GM18867 (cell line): Measurements from ENCODE around the gene DAPK2.
A peak's percentile ranks its signal among the peaks of the same experiment; 100 is the strongest.
"Not testable (repeated sequence)": the region's sequence is repeated elsewhere in the genome, so short reads cannot be mapped to it uniquely, and the experiment has no call there.

Source experiments
- ATAC-seq: cut with Tn5 transposase; IDR thresholded peaks from one replicate; pipeline ENCODE4 v1.9.1; 2021; ENCODE audit warnings: mild to moderate bottlenecking, moderate library complexity; ENCODE audit not compliant: unreplicated experiment

DAPK2 gene

DNA sequence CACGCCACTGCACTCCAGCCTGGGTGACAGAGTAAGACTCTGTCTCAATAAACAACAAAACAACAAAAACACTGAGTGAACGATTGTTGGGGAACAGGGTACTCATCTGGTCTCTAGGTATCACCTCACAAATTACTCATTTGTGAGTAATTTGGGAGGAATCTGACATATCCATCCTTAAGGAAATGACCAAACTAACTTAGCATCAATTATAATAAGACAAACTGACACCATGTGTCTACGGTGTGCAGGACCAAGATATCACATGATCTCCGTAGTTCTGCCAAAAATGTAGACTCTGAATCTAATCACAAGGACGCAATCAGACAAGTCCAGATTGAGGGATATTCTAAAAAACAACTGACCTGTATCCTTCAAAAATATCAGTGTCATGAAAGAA lies 12.0 kb upstream of the DAPK2 start:
- ATAC-seq, result no peak

DNA sequence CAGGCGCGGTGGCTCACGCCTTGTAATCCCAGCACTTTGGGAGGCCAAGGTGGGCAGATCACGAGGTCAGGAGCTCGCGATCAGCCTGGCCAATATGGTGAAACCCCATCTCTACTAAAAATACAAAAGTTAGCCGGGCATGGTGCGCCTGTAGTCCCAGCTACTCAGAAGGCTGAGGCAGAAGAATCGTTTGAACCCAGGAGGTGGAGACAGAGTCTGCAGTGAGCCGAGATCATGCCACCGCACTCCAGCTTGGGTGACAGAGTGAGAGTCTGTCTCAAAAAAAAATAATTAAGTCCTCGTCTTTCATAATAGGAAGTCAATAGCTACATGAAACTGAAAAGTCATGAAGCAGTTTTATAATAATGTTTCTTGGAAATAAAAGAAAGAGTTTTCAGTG lies 7.4 kb upstream of the DAPK2 start:
- not testable (repeated sequence) for ATAC-seq

DNA sequence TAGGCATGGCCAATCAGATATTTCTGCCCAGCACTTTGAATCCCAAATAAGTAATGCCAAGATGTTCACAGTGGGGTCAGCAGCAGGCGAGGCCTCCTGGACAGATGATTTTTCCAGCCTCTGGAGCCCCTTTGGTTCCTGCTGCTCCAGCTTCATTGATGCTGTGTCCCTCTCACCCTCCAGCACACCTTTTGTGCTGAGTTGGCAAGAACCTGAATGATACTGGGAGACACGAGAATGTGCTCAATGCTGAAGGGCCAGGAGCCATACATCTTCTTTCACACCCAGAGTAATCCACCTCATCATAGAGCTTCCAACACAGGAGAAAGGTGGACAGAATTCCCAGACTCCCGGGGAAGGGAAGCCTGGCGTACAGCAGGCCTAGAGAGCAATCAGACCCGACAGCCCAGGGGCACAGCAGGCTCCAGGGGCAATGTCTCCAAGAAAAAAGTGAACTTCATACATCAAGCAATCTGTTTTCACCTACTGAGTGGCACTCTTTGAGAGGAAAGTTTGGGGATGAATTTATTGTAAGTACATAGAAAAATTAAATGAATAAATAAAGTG lies 6.7 kb upstream of the DAPK2 start:
- ATAC-seq, result no peak

- ATAC-seq, result no peak
These were observed 5.3 kb upstream of the DAPK2 start for GRCh38 chr15:64051407-64052259.

DNA sequence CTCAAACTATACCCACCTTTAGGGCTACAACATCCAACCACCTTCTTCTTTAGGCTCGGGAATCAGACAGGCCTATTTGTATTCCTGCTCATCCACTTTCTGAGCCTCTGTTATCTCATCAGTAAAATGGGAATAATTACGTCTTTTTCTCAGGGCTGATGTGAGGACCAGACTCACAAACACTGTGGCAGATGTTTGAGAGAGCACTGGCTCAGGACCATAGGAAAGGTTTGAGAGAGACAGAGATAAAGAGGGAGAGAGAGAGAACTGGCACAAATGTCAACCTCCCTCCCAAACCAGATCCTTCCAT lies 4.8 kb upstream of the DAPK2 start:
- no peak for ATAC-seq

DNA sequence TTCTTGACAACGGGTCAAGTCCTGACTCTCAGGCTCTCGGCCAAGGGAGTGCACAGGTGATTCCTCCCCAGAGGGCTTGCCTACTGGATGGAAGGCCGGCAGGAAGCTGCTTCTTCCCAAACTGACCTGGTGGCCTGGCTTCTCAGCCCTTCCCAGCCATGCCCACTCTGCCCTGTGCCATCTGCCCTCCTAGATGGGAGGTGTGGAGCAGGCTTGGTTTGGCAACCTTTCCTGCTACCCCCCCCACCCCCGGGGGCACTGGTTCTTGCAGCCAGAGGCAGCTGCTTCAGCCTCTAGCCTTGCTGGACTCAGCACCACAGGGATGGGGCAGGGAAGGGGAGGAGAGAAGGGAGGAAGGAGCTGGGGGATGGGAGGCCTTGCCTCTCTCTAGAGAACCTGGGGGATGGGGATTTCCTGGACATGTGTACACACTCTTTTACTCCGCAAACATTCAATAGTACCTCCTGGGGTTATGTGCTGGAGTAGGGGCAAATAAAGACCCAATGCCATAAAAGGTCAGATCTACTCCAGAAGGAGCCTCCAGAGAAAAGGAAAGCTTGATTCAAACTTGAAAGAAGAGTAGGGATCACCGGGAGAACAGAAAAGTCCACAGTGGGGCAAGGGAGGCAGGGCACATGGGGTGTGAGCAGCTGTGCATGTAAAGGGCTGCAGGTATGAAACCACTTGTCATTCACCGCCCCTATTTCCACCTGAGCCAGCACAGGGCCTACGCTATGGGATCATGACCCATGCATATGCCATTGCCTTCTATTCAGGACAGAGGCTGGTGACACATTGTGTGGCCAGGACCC lies 4.2 kb upstream of the DAPK2 start:
- ATAC-seq, result no peak

DNA sequence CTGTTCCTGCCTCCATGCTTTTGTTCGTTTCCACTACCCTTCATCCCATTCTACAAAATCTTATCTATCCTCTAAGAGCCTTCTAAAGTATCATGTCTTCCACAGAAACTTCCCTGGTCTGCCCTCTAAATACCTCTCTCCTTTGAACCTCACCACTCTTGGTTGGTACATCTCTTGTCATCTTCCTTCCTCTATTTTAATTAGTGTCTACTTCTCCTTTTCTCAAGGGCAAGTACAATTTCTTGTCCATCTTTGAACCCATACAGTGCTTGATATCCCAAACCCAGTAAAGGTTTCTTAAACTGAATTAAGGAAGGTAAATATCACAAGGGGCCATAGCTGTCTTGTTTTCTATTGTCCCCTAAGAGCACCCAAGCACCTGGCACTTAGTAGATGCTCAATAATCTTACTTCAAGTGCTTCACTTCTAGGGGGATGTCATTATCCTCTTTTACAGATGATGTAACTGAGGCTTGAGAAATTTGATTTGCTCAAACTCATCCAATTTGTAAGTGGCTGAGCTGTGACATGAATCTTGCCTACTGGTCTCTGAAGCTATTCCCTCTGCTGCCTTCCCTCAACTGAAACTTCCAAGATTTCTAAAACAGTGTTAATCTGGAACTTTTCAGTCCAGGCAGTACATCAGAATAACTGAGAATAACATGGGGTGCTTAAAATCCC lies 2.6 kb upstream of the DAPK2 start:
- no peak for ATAC-seq

GRCh38 chr15:64045774-64046420 lies 388 bp downstream of the DAPK2 start:
- ATAC-seq, result peak; percentile 35

DNA sequence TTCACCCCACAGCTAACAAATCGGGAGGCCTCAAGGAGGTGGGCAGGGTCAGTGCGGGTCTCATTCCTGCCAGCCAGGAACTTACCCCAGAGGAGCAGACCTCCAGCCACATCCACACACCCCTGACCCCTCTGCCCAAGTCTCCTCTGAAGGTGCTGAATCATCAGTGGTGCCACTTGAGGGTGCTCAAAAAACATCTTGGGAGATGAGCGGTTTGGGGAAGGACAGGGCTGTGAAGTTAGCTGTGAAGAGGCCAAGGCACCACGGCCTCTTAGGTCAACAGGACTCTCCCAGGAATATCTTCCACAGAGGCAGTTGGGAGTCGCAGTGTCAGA lies 1.2 kb downstream of the DAPK2 start:
- ATAC-seq, result no peak

DNA sequence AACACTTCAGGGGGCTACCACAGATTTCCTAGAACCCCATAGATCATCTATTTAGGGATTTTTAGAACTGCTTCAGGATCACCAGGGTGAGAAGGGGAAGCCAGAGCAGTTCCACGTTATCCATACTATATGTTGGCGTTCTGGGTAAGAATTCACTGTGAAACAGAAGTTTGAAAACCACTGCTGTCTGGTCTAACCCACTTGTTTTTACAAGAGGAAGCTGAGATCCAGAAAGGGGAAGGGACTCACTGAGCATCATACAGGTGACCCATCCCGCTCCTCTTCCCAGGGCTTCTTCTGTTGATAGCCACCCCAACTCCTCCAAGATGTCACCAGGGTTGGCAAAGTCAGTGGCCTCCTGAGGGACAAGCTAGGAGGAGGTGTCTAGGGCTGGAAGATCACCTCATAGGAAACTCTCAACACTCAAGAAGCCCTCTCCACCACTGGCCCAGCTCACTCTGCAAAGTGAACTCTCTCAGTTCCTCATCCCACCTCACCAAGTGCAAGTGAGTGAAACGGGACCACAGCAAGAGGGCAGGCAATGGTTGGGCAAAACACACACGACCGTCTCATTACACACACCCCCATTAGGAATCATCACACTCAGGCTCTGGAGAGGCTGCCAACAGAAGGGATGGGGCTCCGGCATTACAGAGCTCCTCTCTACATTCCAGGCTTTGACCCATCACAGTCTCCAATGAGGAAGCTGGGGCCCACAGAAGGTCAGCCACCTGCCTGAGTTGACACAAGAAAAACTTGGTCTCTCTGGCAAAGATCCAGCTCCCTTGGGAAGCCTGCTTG lies 1.8 kb downstream of the DAPK2 start:
- ATAC-seq, result peak; percentile 51

DNA sequence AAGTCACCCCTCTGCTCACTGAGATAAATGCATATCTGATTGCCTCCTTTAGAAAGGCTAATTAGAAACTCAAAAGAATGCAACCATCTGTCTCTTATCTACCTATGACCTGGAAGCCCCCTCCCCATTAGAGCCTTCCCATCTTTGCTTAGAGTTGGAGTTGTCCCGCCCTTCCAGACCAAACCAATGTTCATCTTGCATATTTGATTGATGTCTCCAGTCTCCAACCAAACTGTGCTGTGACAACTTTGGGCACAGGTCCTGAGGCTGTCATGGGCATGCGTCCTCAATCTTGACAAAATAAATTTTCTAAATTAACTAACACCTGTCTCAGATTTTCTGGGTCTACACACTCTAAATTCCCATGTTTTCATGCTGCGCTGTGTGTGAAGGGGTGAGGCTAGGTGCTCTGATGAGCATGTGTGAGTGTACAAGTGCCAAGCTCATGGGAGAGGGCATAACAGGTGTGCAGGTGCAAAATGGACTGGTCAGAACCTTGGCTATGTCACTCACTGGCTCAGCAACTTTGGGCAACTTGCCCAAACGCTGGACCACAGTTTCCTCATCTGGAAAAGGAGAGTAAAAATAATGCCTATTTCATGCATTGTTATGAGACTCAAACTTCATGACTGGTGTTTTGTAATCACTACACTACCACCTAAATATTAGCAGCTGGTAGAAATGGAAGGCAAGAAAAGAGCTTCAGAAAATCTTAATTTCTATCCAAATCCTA lies 7.2 kb downstream of the DAPK2 start:
- ATAC-seq, result no peak

DNA sequence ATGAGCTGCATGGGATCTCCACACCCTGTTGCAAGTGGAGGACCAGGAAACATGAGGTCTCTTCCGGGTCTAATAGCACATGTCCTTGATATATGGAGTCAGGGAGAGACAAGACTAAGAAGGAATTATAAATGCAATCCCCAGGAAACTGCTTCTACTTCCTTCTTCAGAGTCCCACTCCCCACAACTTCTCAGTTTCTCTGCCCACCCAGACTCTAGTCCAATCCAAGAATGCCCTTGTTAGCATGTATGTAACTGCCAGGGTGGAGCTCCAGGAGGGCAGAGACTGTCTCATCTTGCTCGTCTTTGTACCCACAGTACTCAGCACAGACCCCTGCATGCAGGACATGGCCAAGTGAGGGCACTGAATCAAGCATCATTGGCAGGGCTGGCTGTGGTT lies 8.3 kb downstream of the DAPK2 start:
- ATAC-seq, result no peak

DNA sequence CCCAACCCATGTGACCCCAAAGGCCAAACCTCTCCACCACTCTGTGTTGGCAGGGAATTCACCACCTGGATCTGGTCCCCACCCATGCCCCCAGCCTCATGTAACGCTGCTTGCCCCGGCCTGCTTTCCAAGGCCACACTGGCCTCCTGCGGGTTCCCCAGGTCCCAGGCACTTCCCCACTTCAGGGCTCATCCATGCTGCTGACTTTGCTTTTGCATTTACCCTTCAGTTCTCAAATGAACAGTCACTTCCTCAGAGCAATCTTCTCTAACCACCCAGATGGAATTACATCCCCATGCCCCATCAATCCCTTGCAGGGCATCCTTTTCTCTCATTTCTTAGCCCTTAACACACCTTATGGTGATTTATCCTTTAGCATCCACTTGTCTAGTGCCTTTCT lies 9.2 kb downstream of the DAPK2 start:
- ATAC-seq, result no peak

DNA sequence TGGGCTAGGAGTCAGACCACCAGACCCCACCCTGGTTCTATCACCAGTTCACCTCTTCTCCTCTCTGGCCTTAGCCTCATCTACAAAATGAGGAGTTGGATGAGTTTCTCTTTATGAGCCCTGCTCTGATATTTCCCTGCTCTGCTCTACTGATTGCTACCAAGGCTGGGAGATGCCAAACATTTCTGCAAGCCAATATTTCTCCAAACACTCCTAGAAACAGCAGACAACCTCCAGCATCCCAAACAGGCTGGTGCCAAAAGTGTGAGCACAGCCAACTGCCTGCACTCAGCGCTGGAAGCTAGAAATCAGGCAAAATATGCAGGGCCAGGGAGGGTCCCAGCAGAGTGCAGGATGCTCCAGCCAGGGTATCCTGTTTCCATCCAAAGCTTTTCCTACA lies 10.8 kb downstream of the DAPK2 start:
- ATAC-seq, result no peak

- no peak for ATAC-seq
These were observed 11.8 kb downstream of the DAPK2 start for GRCh38 chr15:64034519-64034918.

DNA sequence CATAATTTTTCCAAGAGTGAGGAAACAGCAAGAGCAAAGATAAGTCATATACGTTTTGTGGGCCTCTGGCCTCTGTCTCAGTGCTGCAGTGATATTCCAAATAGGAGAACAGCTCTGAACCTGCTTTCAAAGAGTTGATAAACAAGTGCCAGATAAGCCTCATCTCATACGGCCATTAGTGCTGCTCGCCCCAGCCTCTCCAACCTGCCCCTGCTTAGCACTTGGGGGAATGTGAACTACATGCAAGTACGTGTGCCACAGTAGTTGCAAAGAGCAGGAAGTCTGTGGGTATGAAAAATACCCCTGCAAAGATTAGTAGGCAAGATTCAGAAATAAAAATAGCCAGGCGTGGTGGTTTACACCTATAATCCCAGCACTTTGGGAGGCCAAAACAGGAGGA lies 14.0 kb downstream of the DAPK2 start:
- ATAC-seq, result no peak

DNA sequence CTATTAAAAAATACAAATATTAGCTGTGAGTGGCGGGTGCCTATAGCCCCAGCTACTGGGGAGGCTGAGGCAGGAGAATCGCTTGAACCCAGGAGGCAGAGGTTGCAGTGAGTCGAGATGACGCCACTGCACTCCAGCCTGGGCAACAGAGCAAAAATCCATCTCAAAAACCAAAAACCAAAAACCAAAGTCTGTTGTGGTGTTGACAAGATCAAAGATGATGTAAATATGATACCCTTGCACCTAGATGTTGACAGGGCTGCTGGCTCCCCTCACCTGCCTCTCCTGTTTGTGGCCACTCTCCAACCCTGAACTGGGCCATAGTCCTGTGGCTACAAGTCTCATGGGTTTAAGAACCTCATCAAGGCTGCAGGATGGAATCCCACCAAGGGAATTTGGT lies 16.2 kb downstream of the DAPK2 start:
- ATAC-seq, result no peak

GRCh38 chr15:64029633-64030032 lies 16.7 kb downstream of the DAPK2 start:
- no peak for ATAC-seq

DNA sequence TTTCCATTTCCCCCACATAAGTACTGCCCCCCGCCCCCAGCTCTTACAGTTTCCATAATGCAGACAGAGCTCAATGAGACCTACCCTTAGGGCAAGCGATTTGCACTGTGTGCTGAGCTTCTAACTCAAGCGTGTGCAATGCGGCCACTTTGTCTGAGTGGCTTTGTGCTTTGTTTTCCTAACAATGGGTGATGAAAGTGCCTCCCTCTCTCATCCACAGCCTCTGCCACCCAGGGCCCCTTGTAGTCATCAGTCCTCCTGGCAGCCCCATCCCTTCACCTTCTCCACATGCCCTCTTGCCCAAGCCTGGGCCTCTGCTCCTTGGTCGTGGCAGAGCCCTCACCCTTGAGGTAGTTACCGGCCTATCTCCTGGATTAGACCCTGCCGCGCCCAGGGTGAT lies 17.2 kb downstream of the DAPK2 start:
- ATAC-seq, result no peak

GRCh38 chr15:64026591-64026990 lies 19.7 kb downstream of the DAPK2 start:
- ATAC-seq, result no peak
